ENCODE measurements around the gene OPA1. TPM values are rescaled to one million over a fixed set of nuclear protein-coding genes. Genes with fewer than 3 reads are reported as not detected.

The OPA1 gene
- total and polyA plus RNA-seq, 2 experiments from 2014 or later: 24.9 to 89.9 TPM

DNA sequence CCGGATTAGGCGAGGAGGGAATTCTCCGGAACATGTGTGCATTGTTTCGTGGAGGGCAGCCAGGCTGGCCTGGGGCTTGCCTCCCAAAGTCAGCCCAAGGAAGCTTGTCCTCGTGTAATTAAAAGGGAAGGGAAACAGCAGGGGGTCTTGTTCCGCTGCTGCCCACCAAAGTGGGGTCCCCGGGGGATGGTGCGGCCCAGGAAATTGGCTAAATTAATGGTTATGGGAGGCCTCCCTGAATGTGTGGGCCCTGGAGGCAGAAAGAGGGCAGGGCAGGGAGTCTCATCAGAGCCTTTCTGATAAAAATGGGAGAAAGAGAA is 118.1 kb downstream of the OPA1 start:
- DNase-seq (ENCODE audit: low spot score) (peak; percentile 32), ATAC-seq (peak; percentile 70)
- Histone ChIP-seq H3K36me3 (ENCODE audit: insufficient read depth) (peaks cover 19% of the 10 kb centered on the region), H3K27ac (ENCODE audit: low read depth) (no peak overlapping the region), H3K27me3 (ENCODE audit: insufficient read depth) (no peaks in the 10 kb centered on the region), H3K4me2 (0 out of 2 replicates have a peak overlapping the region, but pooled peaks have one; percentile 43), H3K79me2 (replicated peaks; ENCODE audit: insufficient read depth) (no peaks in the 10 kb centered on the region), H3K4me3 (no peak overlapping the region), H3F3A (replicated peaks; ENCODE audit: low read depth) (no peaks in the 10 kb centered on the region; the same call in 1 of the 2 replicates), H4K20me1 (replicated peaks; ENCODE audit: insufficient read depth) (no peaks in the 10 kb centered on the region), H3K4me1 (ENCODE audit: insufficient read depth) (peaks cover 11% of the 10 kb centered on the region; the same call in 1 of the 2 replicates), H3K9me2 (ENCODE audit: insufficient read depth) (no peaks in the 10 kb centered on the region), H2AFZ (peak overlapping the region; percentile 47; the same call in 1 of the 2 replicates)
- Mint-ChIP-seq H3K4me1 (peaks cover 15% of the 10 kb centered on the region), H3K27me3 (ENCODE audit: insufficient read depth, low read depth, poor library complexity) (peaks cover 9% of the 10 kb centered on the region), H3K27ac (no peak overlapping the region), H3K36me3 (ENCODE audit: low read depth) (peaks cover 30% of the 10 kb centered on the region), H3K4me3 (no peak overlapping the region), H3K9me3 (peaks cover 40% of the 10 kb centered on the region)
- TF ChIP-seq, protein P1, sequence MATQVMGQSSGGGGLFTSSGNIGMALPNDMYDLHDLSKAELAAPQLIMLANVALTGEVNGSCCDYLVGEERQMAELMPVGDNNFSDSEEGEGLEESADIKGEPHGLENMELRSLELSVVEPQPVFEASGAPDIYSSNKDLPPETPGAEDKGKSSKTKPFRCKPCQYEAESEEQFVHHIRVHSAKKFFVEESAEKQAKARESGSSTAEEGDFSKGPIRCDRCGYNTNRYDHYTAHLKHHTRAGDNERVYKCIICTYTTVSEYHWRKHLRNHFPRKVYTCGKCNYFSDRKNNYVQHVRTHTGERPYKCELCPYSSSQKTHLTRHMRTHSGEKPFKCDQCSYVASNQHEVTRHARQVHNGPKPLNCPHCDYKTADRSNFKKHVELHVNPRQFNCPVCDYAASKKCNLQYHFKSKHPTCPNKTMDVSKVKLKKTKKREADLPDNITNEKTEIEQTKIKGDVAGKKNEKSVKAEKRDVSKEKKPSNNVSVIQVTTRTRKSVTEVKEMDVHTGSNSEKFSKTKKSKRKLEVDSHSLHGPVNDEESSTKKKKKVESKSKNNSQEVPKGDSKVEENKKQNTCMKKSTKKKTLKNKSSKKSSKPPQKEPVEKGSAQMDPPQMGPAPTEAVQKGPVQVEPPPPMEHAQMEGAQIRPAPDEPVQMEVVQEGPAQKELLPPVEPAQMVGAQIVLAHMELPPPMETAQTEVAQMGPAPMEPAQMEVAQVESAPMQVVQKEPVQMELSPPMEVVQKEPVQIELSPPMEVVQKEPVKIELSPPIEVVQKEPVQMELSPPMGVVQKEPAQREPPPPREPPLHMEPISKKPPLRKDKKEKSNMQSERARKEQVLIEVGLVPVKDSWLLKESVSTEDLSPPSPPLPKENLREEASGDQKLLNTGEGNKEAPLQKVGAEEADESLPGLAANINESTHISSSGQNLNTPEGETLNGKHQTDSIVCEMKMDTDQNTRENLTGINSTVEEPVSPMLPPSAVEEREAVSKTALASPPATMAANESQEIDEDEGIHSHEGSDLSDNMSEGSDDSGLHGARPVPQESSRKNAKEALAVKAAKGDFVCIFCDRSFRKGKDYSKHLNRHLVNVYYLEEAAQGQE (IDR thresholded peaks at IDR 0.05; ENCODE audit: unreplicated experiment): no peak
- TF ChIP-seq JUNB (IDR thresholded peaks at IDR 0.05; ENCODE audit: unreplicated experiment) (no peak), STAT1 (IDR thresholded peaks at IDR 0.05; ENCODE audit: unreplicated experiment) (no peak), POLR2AphosphoS5 (IDR thresholded peaks at IDR 0.05; ENCODE audit: low read depth) (no peak), CREB1 (CRISPR knock-in tag; IDR thresholded peaks at IDR 0.05; ENCODE audit: low read depth) (no peak), ZNF331 (CRISPR knock-in tag; IDR thresholded peaks at IDR 0.05; ENCODE audit: low read depth) (no peak), NANOG (IDR thresholded peaks at IDR 0.05; ENCODE audit: borderline replicate concordance) (no peak), EZH2 (IDR thresholded peaks at IDR 0.05; ENCODE audit: low read depth, unreplicated experiment) (no peak), EZH2phosphoT487 (IDR thresholded peaks at IDR 0.05; ENCODE audit: unreplicated experiment) (no peak), ZNF114 (CRISPR knock-in tag; IDR thresholded peaks at IDR 0.05) (no peak)
- TF ChIP-seq, protein P2, sequence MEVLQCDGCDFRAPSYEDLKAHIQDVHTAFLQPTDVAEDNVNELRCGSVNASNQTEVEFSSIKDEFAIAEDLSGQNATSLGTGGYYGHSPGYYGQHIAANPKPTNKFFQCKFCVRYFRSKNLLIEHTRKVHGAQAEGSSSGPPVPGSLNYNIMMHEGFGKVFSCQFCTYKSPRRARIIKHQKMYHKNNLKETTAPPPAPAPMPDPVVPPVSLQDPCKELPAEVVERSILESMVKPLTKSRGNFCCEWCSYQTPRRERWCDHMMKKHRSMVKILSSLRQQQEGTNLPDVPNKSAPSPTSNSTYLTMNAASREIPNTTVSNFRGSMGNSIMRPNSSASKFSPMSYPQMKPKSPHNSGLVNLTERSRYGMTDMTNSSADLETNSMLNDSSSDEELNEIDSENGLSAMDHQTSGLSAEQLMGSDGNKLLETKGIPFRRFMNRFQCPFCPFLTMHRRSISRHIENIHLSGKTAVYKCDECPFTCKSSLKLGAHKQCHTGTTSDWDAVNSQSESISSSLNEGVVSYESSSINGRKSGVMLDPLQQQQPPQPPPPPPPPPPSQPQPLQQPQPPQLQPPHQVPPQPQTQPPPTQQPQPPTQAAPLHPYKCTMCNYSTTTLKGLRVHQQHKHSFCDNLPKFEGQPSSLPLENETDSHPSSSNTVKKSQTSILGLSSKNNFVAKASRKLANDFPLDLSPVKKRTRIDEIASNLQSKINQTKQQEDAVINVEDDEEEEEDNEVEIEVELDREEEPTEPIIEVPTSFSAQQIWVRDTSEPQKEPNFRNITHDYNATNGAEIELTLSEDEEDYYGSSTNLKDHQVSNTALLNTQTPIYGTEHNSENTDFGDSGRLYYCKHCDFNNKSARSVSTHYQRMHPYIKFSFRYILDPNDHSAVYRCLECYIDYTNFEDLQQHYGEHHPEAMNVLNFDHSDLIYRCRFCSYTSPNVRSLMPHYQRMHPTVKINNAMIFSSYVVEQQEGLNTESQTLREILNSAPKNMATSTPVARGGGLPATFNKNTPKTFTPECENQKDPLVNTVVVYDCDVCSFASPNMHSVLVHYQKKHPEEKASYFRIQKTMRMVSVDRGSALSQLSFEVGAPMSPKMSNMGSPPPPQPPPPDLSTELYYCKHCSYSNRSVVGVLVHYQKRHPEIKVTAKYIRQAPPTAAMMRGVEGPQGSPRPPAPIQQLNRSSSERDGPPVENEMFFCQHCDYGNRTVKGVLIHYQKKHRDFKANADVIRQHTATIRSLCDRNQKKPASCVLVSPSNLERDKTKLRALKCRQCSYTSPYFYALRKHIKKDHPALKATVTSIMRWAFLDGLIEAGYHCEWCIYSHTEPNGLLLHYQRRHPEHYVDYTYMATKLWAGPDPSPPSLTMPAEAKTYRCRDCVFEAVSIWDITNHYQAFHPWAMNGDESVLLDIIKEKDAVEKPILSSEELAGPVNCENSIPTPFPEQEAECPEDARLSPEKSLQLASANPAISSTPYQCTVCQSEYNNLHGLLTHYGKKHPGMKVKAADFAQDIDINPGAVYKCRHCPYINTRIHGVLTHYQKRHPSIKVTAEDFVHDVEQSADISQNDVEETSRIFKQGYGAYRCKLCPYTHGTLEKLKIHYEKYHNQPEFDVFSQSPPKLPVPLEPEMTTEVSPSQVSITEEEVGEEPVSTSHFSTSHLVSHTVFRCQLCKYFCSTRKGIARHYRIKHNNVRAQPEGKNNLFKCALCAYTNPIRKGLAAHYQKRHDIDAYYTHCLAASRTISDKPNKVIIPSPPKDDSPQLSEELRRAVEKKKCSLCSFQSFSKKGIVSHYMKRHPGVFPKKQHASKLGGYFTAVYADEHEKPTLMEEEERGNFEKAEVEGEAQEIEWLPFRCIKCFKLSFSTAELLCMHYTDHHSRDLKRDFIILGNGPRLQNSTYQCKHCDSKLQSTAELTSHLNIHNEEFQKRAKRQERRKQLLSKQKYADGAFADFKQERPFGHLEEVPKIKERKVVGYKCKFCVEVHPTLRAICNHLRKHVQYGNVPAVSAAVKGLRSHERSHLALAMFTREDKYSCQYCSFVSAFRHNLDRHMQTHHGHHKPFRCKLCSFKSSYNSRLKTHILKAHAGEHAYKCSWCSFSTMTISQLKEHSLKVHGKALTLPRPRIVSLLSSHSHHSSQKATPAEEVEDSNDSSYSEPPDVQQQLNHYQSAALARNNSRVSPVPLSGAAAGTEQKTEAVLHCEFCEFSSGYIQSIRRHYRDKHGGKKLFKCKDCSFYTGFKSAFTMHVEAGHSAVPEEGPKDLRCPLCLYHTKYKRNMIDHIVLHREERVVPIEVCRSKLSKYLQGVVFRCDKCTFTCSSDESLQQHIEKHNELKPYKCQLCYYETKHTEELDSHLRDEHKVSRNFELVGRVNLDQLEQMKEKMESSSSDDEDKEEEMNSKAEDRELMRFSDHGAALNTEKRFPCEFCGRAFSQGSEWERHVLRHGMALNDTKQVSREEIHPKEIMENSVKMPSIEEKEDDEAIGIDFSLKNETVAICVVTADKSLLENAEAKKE (CRISPR knock-in tag; IDR thresholded peaks at IDR 0.05): no peak
- TF ChIP-seq, protein P3, sequence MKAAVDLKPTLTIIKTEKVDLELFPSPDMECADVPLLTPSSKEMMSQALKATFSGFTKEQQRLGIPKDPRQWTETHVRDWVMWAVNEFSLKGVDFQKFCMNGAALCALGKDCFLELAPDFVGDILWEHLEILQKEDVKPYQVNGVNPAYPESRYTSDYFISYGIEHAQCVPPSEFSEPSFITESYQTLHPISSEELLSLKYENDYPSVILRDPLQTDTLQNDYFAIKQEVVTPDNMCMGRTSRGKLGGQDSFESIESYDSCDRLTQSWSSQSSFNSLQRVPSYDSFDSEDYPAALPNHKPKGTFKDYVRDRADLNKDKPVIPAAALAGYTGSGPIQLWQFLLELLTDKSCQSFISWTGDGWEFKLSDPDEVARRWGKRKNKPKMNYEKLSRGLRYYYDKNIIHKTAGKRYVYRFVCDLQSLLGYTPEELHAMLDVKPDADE (IDR thresholded peaks at IDR 0.05): no peak
- TF ChIP-seq, protein P4, sequence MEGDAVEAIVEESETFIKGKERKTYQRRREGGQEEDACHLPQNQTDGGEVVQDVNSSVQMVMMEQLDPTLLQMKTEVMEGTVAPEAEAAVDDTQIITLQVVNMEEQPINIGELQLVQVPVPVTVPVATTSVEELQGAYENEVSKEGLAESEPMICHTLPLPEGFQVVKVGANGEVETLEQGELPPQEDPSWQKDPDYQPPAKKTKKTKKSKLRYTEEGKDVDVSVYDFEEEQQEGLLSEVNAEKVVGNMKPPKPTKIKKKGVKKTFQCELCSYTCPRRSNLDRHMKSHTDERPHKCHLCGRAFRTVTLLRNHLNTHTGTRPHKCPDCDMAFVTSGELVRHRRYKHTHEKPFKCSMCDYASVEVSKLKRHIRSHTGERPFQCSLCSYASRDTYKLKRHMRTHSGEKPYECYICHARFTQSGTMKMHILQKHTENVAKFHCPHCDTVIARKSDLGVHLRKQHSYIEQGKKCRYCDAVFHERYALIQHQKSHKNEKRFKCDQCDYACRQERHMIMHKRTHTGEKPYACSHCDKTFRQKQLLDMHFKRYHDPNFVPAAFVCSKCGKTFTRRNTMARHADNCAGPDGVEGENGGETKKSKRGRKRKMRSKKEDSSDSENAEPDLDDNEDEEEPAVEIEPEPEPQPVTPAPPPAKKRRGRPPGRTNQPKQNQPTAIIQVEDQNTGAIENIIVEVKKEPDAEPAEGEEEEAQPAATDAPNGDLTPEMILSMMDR (conservative IDR thresholded peaks at IDR 0.05; ENCODE audit: low read depth in 2 of 2): no peak

Measured in GM23338 (cell line).